Limb (tissue), 2 donors: ENCODE results near the gene NKD1.

Experiments
- DNase-seq, 2 donors: peaks; one replicate each; pipeline ENCODE4 v3.0.0-alpha.2; 2016; ENCODE audit errors: extremely low spot score in 2 of 2

The NKD1 gene

GRCh38 chr16:50558913-50559312 lies 10.7 kb downstream of the NKD1 start:
- DNase-seq, result no peak

- DNase-seq, result no peak
Observed at GRCh38 chr16:50559342-50559741, 11.1 kb downstream of the NKD1 start.

GRCh38 chr16:50559804-50560514 lies 11.8 kb downstream of the NKD1 start:
- DNase-seq, result no peak

- DNase-seq, result no peak
Observed at GRCh38 chr16:50560903-50561863, 13.0 kb downstream of the NKD1 start.

- no peak for DNase-seq
Observed at GRCh38 chr16:50562657-50563056, 14.5 kb downstream of the NKD1 start.

GRCh38 chr16:50563989-50564388 lies 15.8 kb downstream of the NKD1 start:
- DNase-seq, result no peak

- no peak for DNase-seq
Observed at GRCh38 chr16:50565428-50565827, 17.2 kb downstream of the NKD1 start.

GRCh38 chr16:50566014-50566962 lies 18.1 kb downstream of the NKD1 start:
- no peak for DNase-seq

GRCh38 chr16:50567651-50568050 lies 19.5 kb downstream of the NKD1 start:
- DNase-seq, result no peak

- DNase-seq, result no peak
Observed at GRCh38 chr16:50568187-50568815, 20.1 kb downstream of the NKD1 start.

GRCh38 chr16:50570354-50570753 lies 22.2 kb downstream of the NKD1 start:
- no peak for DNase-seq

GRCh38 chr16:50570808-50571598 lies 22.8 kb downstream of the NKD1 start:
- no peak for DNase-seq

- no peak for DNase-seq
Observed at GRCh38 chr16:50571786-50572185, 23.6 kb downstream of the NKD1 start.

- DNase-seq, result no peak
Observed at GRCh38 chr16:50572700-50573099, 24.5 kb downstream of the NKD1 start.

GRCh38 chr16:50573279-50573678 lies 25.1 kb downstream of the NKD1 start:
- no peak for DNase-seq

GRCh38 chr16:50573947-50574744 lies 25.9 kb downstream of the NKD1 start:
- DNase-seq, result peak; percentile 64 to 81

GRCh38 chr16:50574745-50575136 lies 26.5 kb downstream of the NKD1 start:
- DNase-seq, result peak in 1 of 2 donors; percentile 51

- DNase-seq, result no peak
Observed at GRCh38 chr16:50575743-50576142, 27.5 kb downstream of the NKD1 start.

GRCh38 chr16:50576403-50577113 lies 28.4 kb downstream of the NKD1 start:
- no peak for DNase-seq
